ENCODE measurements around the gene GCC1.
"Not testable (repeated sequence)": the region's sequence is repeated elsewhere in the genome, so short reads cannot be mapped to it uniquely, and the experiment has no call there.

Gene GCC1

GRCh38 chr7:127541548-127541947 is 43.8 kb downstream of the GCC1 start:
- Histone ChIP-seq H3K27ac (ENCODE audit: low read depth, low read length) (no peak overlapping the region), H3K36me3 (ENCODE audit: control insufficient read depth in 1 of 2, insufficient read depth in 2 of 2, low read length in 2 of 2) (no peaks in the 10 kb centered on the region), H3K9ac (ENCODE audit: low read depth in 1 of 2, low read length in 2 of 2) (no peak overlapping the region), H3K27me3 (ENCODE audit: control insufficient read depth in 1 of 2, insufficient read depth in 2 of 2, low read length in 2 of 2) (peaks cover 9 to 17% of the 10 kb centered on the region in 2 donors), H3K4me3 (ENCODE audit: low read depth in 1 of 2, low read length in 2 of 2) (no peak overlapping the region), H3K9me3 (ENCODE audit: control insufficient read depth in 1 of 2, low read length in 2 of 2) (peaks cover 0 to 3% of the 10 kb centered on the region in 2 donors), H3K4me1 (ENCODE audit: control insufficient read depth in 1 of 2, insufficient read depth in 2 of 2, low read length in 2 of 2) (no peaks in the 10 kb centered on the region)

GRCh38 chr7:127540461-127540860 is 44.9 kb downstream of the GCC1 start:
- H3K27me3 ChIP-seq (ENCODE audit: control insufficient read depth in 1 of 2, insufficient read depth in 2 of 2, low read length in 2 of 2): peaks cover 10 to 22% of the 10 kb centered on the region in 2 donors
- H3K9ac ChIP-seq (ENCODE audit: low read depth in 1 of 2, low read length in 2 of 2); H3K36me3 ChIP-seq (ENCODE audit: control insufficient read depth in 1 of 2, insufficient read depth in 2 of 2, low read length in 2 of 2); H3K4me3 ChIP-seq (ENCODE audit: low read depth in 1 of 2, low read length in 2 of 2); H3K4me1 ChIP-seq (ENCODE audit: control insufficient read depth in 1 of 2, insufficient read depth in 2 of 2, low read length in 2 of 2); H3K9me3 ChIP-seq (ENCODE audit: control insufficient read depth in 1 of 2, low read length in 2 of 2); H3K27ac ChIP-seq (ENCODE audit: low read depth, low read length): not testable (repeated sequence)

- H3K9me3 ChIP-seq (ENCODE audit: control insufficient read depth in 1 of 2, low read length in 2 of 2): no peaks in the 10 kb centered on the region
- H3K4me3 ChIP-seq (ENCODE audit: low read depth in 1 of 2, low read length in 2 of 2): no peak overlapping the region
- H3K4me1 ChIP-seq (ENCODE audit: control insufficient read depth in 1 of 2, insufficient read depth in 2 of 2, low read length in 2 of 2): no peaks in the 10 kb centered on the region
- H3K36me3 ChIP-seq (ENCODE audit: control insufficient read depth in 1 of 2, insufficient read depth in 2 of 2, low read length in 2 of 2): no peaks in the 10 kb centered on the region
- H3K9ac ChIP-seq (ENCODE audit: low read depth in 1 of 2, low read length in 2 of 2): no peak overlapping the region
- H3K27ac ChIP-seq (ENCODE audit: low read depth, low read length): no peak overlapping the region
- H3K27me3 ChIP-seq (ENCODE audit: control insufficient read depth in 1 of 2, insufficient read depth in 2 of 2, low read length in 2 of 2): peaks cover 10 to 28% of the 10 kb centered on the region in 2 donors
These were observed 46.3 kb downstream of the GCC1 start for GRCh38 chr7:127539116-127539515.

- Histone ChIP-seq H3K27me3 (ENCODE audit: control insufficient read depth in 1 of 2, insufficient read depth in 2 of 2, low read length in 2 of 2) (peaks cover 14 to 28% of the 10 kb centered on the region in 2 donors), H3K4me3 (ENCODE audit: low read depth in 1 of 2, low read length in 2 of 2) (no peak overlapping the region), H3K9me3 (ENCODE audit: control insufficient read depth in 1 of 2, low read length in 2 of 2) (no peaks in the 10 kb centered on the region), H3K36me3 (ENCODE audit: control insufficient read depth in 1 of 2, insufficient read depth in 2 of 2, low read length in 2 of 2) (no peaks in the 10 kb centered on the region), H3K27ac (ENCODE audit: low read depth, low read length) (no peak overlapping the region), H3K4me1 (ENCODE audit: control insufficient read depth in 1 of 2, insufficient read depth in 2 of 2, low read length in 2 of 2) (no peaks in the 10 kb centered on the region), H3K9ac (ENCODE audit: low read depth in 1 of 2, low read length in 2 of 2) (no peak overlapping the region)
These were observed 48.7 kb downstream of the GCC1 start for GRCh38 chr7:127536741-127537140.

- Histone ChIP-seq H3K27ac (ENCODE audit: low read depth, low read length) (no peak overlapping the region), H3K36me3 (ENCODE audit: control insufficient read depth in 1 of 2, insufficient read depth in 2 of 2, low read length in 2 of 2) (no peaks in the 10 kb centered on the region), H3K4me3 (ENCODE audit: low read depth in 1 of 2, low read length in 2 of 2) (no peak overlapping the region), H3K27me3 (ENCODE audit: control insufficient read depth in 1 of 2, insufficient read depth in 2 of 2, low read length in 2 of 2) (peaks cover 14 to 28% of the 10 kb centered on the region in 2 donors), H3K4me1 (ENCODE audit: control insufficient read depth in 1 of 2, insufficient read depth in 2 of 2, low read length in 2 of 2) (no peaks in the 10 kb centered on the region), H3K9me3 (ENCODE audit: control insufficient read depth in 1 of 2, low read length in 2 of 2) (no peaks in the 10 kb centered on the region), H3K9ac (ENCODE audit: low read depth in 1 of 2, low read length in 2 of 2) (no peak overlapping the region)
These were observed 49.1 kb downstream of the GCC1 start for GRCh38 chr7:127536394-127536691.

GRCh38 chr7:127535546-127536393 is 49.6 kb downstream of the GCC1 start:
- Histone ChIP-seq H3K27me3 (ENCODE audit: control insufficient read depth in 1 of 2, insufficient read depth in 2 of 2, low read length in 2 of 2) (peaks cover 14 to 28% of the 10 kb centered on the region in 2 donors), H3K36me3 (ENCODE audit: control insufficient read depth in 1 of 2, insufficient read depth in 2 of 2, low read length in 2 of 2) (no peaks in the 10 kb centered on the region), H3K9ac (ENCODE audit: low read depth in 1 of 2, low read length in 2 of 2) (no peak overlapping the region), H3K4me1 (ENCODE audit: control insufficient read depth in 1 of 2, insufficient read depth in 2 of 2, low read length in 2 of 2) (no peaks in the 10 kb centered on the region), H3K4me3 (ENCODE audit: low read depth in 1 of 2, low read length in 2 of 2) (no peak overlapping the region), H3K9me3 (ENCODE audit: control insufficient read depth in 1 of 2, low read length in 2 of 2) (no peaks in the 10 kb centered on the region), H3K27ac (ENCODE audit: low read depth, low read length) (no peak overlapping the region)

GRCh38 chr7:127534636-127535035 is 50.8 kb downstream of the GCC1 start:
- H3K9me3 ChIP-seq (ENCODE audit: control insufficient read depth in 1 of 2, low read length in 2 of 2): no peaks in the 10 kb centered on the region
- no peak overlapping the region for H3K9ac ChIP-seq (ENCODE audit: low read depth in 1 of 2, low read length in 2 of 2)
- H3K4me1 ChIP-seq (ENCODE audit: control insufficient read depth in 1 of 2, insufficient read depth in 2 of 2, low read length in 2 of 2): no peaks in the 10 kb centered on the region
- H3K36me3 ChIP-seq (ENCODE audit: control insufficient read depth in 1 of 2, insufficient read depth in 2 of 2, low read length in 2 of 2): no peaks in the 10 kb centered on the region
- no peak overlapping the region for H3K4me3 ChIP-seq (ENCODE audit: low read depth in 1 of 2, low read length in 2 of 2)
- H3K27ac ChIP-seq (ENCODE audit: low read depth, low read length): no peak overlapping the region
- peaks cover 14 to 28% of the 10 kb centered on the region in 2 donors for H3K27me3 ChIP-seq (ENCODE audit: control insufficient read depth in 1 of 2, insufficient read depth in 2 of 2, low read length in 2 of 2)

- peaks cover 9 to 20% of the 10 kb centered on the region in 2 donors for H3K27me3 ChIP-seq (ENCODE audit: control insufficient read depth in 1 of 2, insufficient read depth in 2 of 2, low read length in 2 of 2)
- no peak overlapping the region for H3K27ac ChIP-seq (ENCODE audit: low read depth, low read length)
- H3K36me3 ChIP-seq (ENCODE audit: control insufficient read depth in 1 of 2, insufficient read depth in 2 of 2, low read length in 2 of 2): no peaks in the 10 kb centered on the region
- no peaks in the 10 kb centered on the region for H3K4me1 ChIP-seq (ENCODE audit: control insufficient read depth in 1 of 2, insufficient read depth in 2 of 2, low read length in 2 of 2)
- H3K9ac ChIP-seq (ENCODE audit: low read depth in 1 of 2, low read length in 2 of 2): no peak overlapping the region
- no peaks in the 10 kb centered on the region for H3K9me3 ChIP-seq (ENCODE audit: control insufficient read depth in 1 of 2, low read length in 2 of 2)
- no peak overlapping the region for H3K4me3 ChIP-seq (ENCODE audit: low read depth in 1 of 2, low read length in 2 of 2)
These were observed 52.7 kb downstream of the GCC1 start for GRCh38 chr7:127532736-127533135.

- no peaks in the 10 kb centered on the region for H3K36me3 ChIP-seq (ENCODE audit: control insufficient read depth in 1 of 2, insufficient read depth in 2 of 2, low read length in 2 of 2)
- no peak overlapping the region for H3K27ac ChIP-seq (ENCODE audit: low read depth, low read length)
- peaks cover 9 to 17% of the 10 kb centered on the region in 2 donors for H3K27me3 ChIP-seq (ENCODE audit: control insufficient read depth in 1 of 2, insufficient read depth in 2 of 2, low read length in 2 of 2)
These were observed 53.2 kb downstream of the GCC1 start for GRCh38 chr7:127532151-127532550.

More at GRCh38 chr7:127532151-127532550, 53.2 kb downstream of the GCC1 start:
- Histone ChIP-seq H3K9ac (ENCODE audit: low read depth in 1 of 2, low read length in 2 of 2) (no peak overlapping the region), H3K4me1 (ENCODE audit: control insufficient read depth in 1 of 2, insufficient read depth in 2 of 2, low read length in 2 of 2) (no peaks in the 10 kb centered on the region), H3K9me3 (ENCODE audit: control insufficient read depth in 1 of 2, low read length in 2 of 2) (no peaks in the 10 kb centered on the region), H3K4me3 (ENCODE audit: low read depth in 1 of 2, low read length in 2 of 2) (no peak overlapping the region)

Measured in duodenal mucosa (tissue), 2 donors.